B cell (primary cell): Measurements from ENCODE around the gene NR1H2. TPM values are rescaled to one million over a fixed set of nuclear protein-coding genes. Genes with fewer than 3 reads are reported as not detected.

Experiments
- ATAC-seq: fragments of 200-7000 bp; cut with Tn5 transposase; one replicate; pipeline ENCODE4 v1.10.0; 2021; ENCODE audit warnings: low read depth, mild to moderate bottlenecking, moderate number of reproducible peaks, moderate library complexity
- CTCF ChIA-PET: fragments of 350-600 bp; sonication (Branson Sonifier 250); formaldehyde crosslinking; loops from one replicate; lab custom pipeline; 2021; ENCODE audit warnings: antibody characterized with exemption, inconsistent platforms; lab: Charles Lee
- POLR2A ChIA-PET: fragments of 350-600 bp; sonication (Branson Sonifier 250); formaldehyde crosslinking; loops from one replicate; lab custom pipeline; 2021; ENCODE audit warnings: antibody characterized with exemption; lab: Charles Lee
- DNase-seq: peaks from one replicate; pipeline ENCODE4 v3.0.0; 2013
- H2AFZ ChIP-seq: 2 replicates; pipeline ENCODE4 v1.6.1; 2012; ENCODE audit warnings: mild to moderate bottlenecking, low read depth, low read length; ENCODE audit not compliant: insufficient read depth, poor library complexity, severe bottlenecking
- H3K27ac ChIP-seq, 2 donors: 1 replicate in 1 of 2; 2 replicates in 1 of 2; pipeline ENCODE4 v1.5.1; 2012 to 2013; ENCODE audit warnings: low read length in 2 of 2, mild to moderate bottlenecking in 2 of 2, moderate library complexity in 1 of 2
- H3K27me3 ChIP-seq, 4 experiments: fragments of 200-600 bp in 1 of 4; sonication (generic) in 1 of 4; replicated peaks in 1 of 4; 1 replicate in 2 of 4; 2 replicates in 2 of 4; pipeline versions ENCODE4 v1.6.1 to v1.7.0; 2013 to 2016; ENCODE audit warnings: low read length in 3 of 4, mild to moderate bottlenecking in 2 of 4, mixed read lengths in 1 of 4, moderate library complexity in 1 of 4; ENCODE audit not compliant: insufficient read depth in 4 of 4, control insufficient read depth in 3 of 4; ENCODE audit errors: control extremely low read depth in 1 of 4
- H3K36me3 ChIP-seq, 2 experiments: replicated peaks in 1 of 2; 1 replicate in 1 of 2; 2 replicates in 1 of 2; pipeline versions ENCODE4 v1.6.1 to v1.7.1; 2013; ENCODE audit warnings: low read length in 1 of 2; ENCODE audit not compliant: insufficient read depth in 2 of 2, control insufficient read depth in 1 of 2; ENCODE audit errors: control extremely low read depth in 1 of 2, extremely low read depth in 1 of 2
- H3K4me1 ChIP-seq, 2 donors: fragments of 200-600 bp in 1 of 2; sonication (generic) in 1 of 2; 1 replicate in 1 of 2; 2 replicates in 1 of 2; pipeline versions ENCODE4 v1.5.1 to v1.6.1; 2013 to 2017; ENCODE audit warnings: low read length in 2 of 2; ENCODE audit not compliant: control insufficient read depth in 2 of 2, insufficient read depth in 2 of 2
- H3K4me2 ChIP-seq: replicated peaks from 2 replicates; pipeline ENCODE3; 2012; ENCODE audit warnings: mild to moderate bottlenecking, low read depth, low read length; ENCODE audit not compliant: poor library complexity, severe bottlenecking
- H3K4me3 ChIP-seq, 5 experiments: fragments of 200-600 bp in 1 of 5; sonication (generic) in 1 of 5; 1 replicate in 3 of 5; 2 replicates in 2 of 5; pipeline versions ENCODE4 v1.5.1 to v1.7.0; 2011 to 2016; ENCODE audit warnings: low read length in 4 of 5, mild to moderate bottlenecking in 4 of 5, low read depth in 2 of 5, control low read depth in 1 of 5, moderate library complexity in 1 of 5; ENCODE audit not compliant: insufficient read depth in 1 of 5; ENCODE audit errors: control extremely low read depth in 1 of 5, extremely low read depth in 1 of 5
- H3K79me2 ChIP-seq: fragments of 200-600 bp; sonication (generic); one replicate; pipeline ENCODE4 v1.6.0; 2016; ENCODE audit warnings: low read length; ENCODE audit not compliant: control insufficient read depth, insufficient read depth
- H3K9ac ChIP-seq: fragments of 200-600 bp; sonication (generic); 2 replicates; pipeline ENCODE4 v1.6.1; 2017; ENCODE audit warnings: mild to moderate bottlenecking, low read length, moderate library complexity
- H3K9me3 ChIP-seq, 3 donors: one replicate each; pipeline versions ENCODE4 v1.6.1 to v1.7.1; 2013; ENCODE audit warnings: low read length in 2 of 3; ENCODE audit not compliant: control insufficient read depth in 2 of 3, insufficient read depth in 1 of 3; ENCODE audit errors: control extremely low read depth in 1 of 3
- H4K20me1 ChIP-seq: 2 replicates; pipeline ENCODE4 v1.6.0; 2012; ENCODE audit warnings: mild to moderate bottlenecking, low read length; ENCODE audit not compliant: insufficient read depth, control insufficient read depth, poor library complexity, severe bottlenecking
- H3K27ac Mint-ChIP-seq: one replicate; pipeline ENCODE4 v1.8.0; 2021; ENCODE audit warnings: mixed read lengths
- H3K27me3 Mint-ChIP-seq: one replicate; pipeline ENCODE4 v1.8.0; 2021; ENCODE audit warnings: mixed read lengths
- H3K4me1 Mint-ChIP-seq: one replicate; pipeline ENCODE4 v1.8.0; 2021; ENCODE audit warnings: mixed read lengths
- H3K4me3 Mint-ChIP-seq: one replicate; pipeline ENCODE4 v1.8.0; 2021; ENCODE audit warnings: mixed read lengths
- H3K9me3 Mint-ChIP-seq: one replicate; pipeline ENCODE4 v1.8.0; 2022; ENCODE audit warnings: mixed read lengths; ENCODE audit not compliant: insufficient read depth
- CTCF ChIP-seq: fragments of 200-600 bp; IDR thresholded peaks from one replicate; pipeline ENCODE4 v1.8.0; 2022; ENCODE audit warnings: antibody characterized with exemption, mild to moderate bottlenecking
- EZH2 ChIP-seq: IDR thresholded peaks from 2 replicates; pipeline ENCODE4 v1.6.1; 2012; ENCODE audit warnings: borderline replicate concordance, low read depth, mild to moderate bottlenecking, moderate library complexity, low read length; ENCODE audit not compliant: insufficient read depth, poor library complexity, severe bottlenecking
- WGBS: methylation state at CpG from one replicate; pipeline ENCODE4 v1.1.5; 2013; ENCODE audit warnings: missing lambda C conversion rate; ENCODE audit not compliant: insufficient coverage; 5-methylcytosine and 5-hydroxymethylcytosine counted together
- intact Hi-C: fragments of 100-400 bp; cut with micrococcal nuclease; formaldehyde crosslinking; loops from one replicate; pipeline ENCODE4 v1.10.0; 2022
- polyA plus RNA-seq: library from polyadenylated mRNA; depleted of rRNA; stranded (reverse); fragments of >200 nt; gene quantifications from 2 replicates; pipeline ENCODE4 v1.2.3, GENCODE V29; 2012
- total RNA-seq, 2 donors: library from RNA; stranded (reverse); fragments of 120-200 nt in 1 of 2; gene quantifications; 1 replicate in 1 of 2; 2 replicates in 1 of 2; pipeline versions ENCODE4 v1.2.3 to v1.2.4, GENCODE V29; 2013 to 2022

NR1H2 gene
- total and polyA plus RNA-seq, 2 donors (not counting 1 experiment from before 2014, with no cell fraction given): 116 to 164 TPM

GRCh38 chr19:50361290-50362029 is 14.8 kb upstream of the NR1H2 start:
- peaks cover 58% of the 10 kb centered on the region for H3K4me1 Mint-ChIP-seq
- CTCF ChIA-PET: interaction anchor here (1.3 to 6.6 kb wide), 5 partner anchors 20 to 422 kb away, joined by 3 to 76 read pairs (median 4); no protein-coding TSS in a partner anchor

More at GRCh38 chr19:50361290-50362029, 14.8 kb upstream of the NR1H2 start:
- Histone ChIP-seq H3K4me1 (peaks cover 26 to 61% of the 10 kb centered on the region in 2 donors), H3K79me2 (peaks cover 9% of the 10 kb centered on the region), H3K4me2 (no peak overlapping the region), H3K27ac (no peak overlapping the region), H3K4me3 (no peak overlapping the region), H3K36me3 (no peaks in the 10 kb centered on the region), H4K20me1 (no peaks in the 10 kb centered on the region), H3K9ac (no peak overlapping the region), H2AFZ (no peak overlapping the region), H3K27me3 (no peaks in the 10 kb centered on the region), H3K9me3 (peaks cover 0 to 6% (median 0%) of the 10 kb centered on the region in 3 donors)
- no peaks in the 10 kb centered on the region for H3K27me3 Mint-ChIP-seq
- intact Hi-C loops: no loop called here
- H3K27ac Mint-ChIP-seq: no peak overlapping the region
- 100% methylated on average over 5 of the region's 7 CpGs for WGBS
- POLR2A ChIA-PET: interaction anchor here (0.6 kb wide), 1 partner anchor 439 kb away, joined by 3 read pairs; no protein-coding TSS in a partner anchor
- ATAC-seq (no peak), DNase-seq (peak; percentile 49)
- TF ChIP-seq EZH2 (no peak), CTCF (no peak)
- no peaks in the 10 kb centered on the region for H3K9me3 Mint-ChIP-seq
- H3K4me3 Mint-ChIP-seq: peak overlapping the region; percentile 32
